NOMO-1 treated with DMSO at 0.1 percent for 48 hours (cell line): ENCODE measurements around the gene VILL.

Experiments
- DNase-seq: peaks from one replicate; lab custom pipeline; 2025; ENCODE audit not compliant: unreplicated experiment; lab: John Stamatoyannopoulos, UW

Gene VILL

GRCh38 chr3:37985637-37986320 lies 4.8 kb upstream of the VILL start:
- no peak for DNase-seq

- DNase-seq, result no peak
These were observed 3.9 kb upstream of the VILL start for GRCh38 chr3:37986479-37987314.

- no peak for DNase-seq
These were observed 3.3 kb upstream of the VILL start for GRCh38 chr3:37987315-37987697.

GRCh38 chr3:37987751-37988179 lies 2.8 kb upstream of the VILL start:
- no peak for DNase-seq

GRCh38 chr3:37988376-37988775 lies 2.2 kb upstream of the VILL start:
- peak; percentile 18 for DNase-seq

- no peak for DNase-seq
These were observed 1.6 kb upstream of the VILL start for GRCh38 chr3:37988931-37989525.

GRCh38 chr3:37989821-37990480 lies 635 bp upstream of the VILL start:
- DNase-seq, result no peak

GRCh38 chr3:37991109-37991508 lies 523 bp downstream of the VILL start:
- DNase-seq, result no peak

- no peak for DNase-seq
These were observed 1.2 kb downstream of the VILL start for GRCh38 chr3:37991823-37992222.

GRCh38 chr3:37992271-37993066 lies 1.9 kb downstream of the VILL start:
- no peak for DNase-seq

- no peak for DNase-seq
These were observed 2.5 kb downstream of the VILL start for GRCh38 chr3:37993067-37993455.

- no peak for DNase-seq
These were observed 2.9 kb downstream of the VILL start for GRCh38 chr3:37993460-37993819.

- DNase-seq, result peak; percentile 61
These were observed 3.4 kb downstream of the VILL start for GRCh38 chr3:37993820-37994638.

- DNase-seq, result no peak
These were observed 4.0 kb downstream of the VILL start for GRCh38 chr3:37994639-37994972.

- DNase-seq, result no peak
These were observed 5.4 kb downstream of the VILL start for GRCh38 chr3:37995652-37996641.

- peak; percentile 67 for DNase-seq
These were observed 6.3 kb downstream of the VILL start for GRCh38 chr3:37996785-37997301.

- no peak for DNase-seq
These were observed 6.8 kb downstream of the VILL start for GRCh38 chr3:37997342-37997741.

- no peak for DNase-seq
These were observed 7.3 kb downstream of the VILL start for GRCh38 chr3:37997791-37998370.
